ENCODE data around the gene SPANXN4.

The SPANXN4 gene, protein sequence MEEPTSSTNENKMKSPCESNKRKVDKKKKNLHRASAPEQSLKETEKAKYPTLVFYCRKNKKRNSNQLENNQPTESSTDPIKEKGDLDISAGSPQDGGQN

DNA sequence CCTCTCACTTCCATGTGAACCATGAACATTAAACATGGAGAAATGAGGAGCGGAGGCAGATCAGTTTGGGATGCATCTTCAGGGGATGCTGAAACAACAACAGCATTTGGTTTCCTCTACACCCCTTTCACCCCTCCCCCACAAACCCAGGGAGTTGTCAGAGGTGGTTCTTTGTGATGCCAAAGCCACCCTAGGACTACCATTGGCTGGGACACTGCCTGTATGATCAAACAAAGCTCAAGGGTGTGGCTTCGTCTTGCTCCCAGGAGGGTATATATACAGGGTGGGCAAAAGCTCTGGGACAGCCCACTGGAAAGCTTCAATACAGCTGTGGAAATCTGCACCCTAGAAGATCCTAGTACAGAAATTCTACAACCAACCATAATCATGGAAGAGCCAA, at the start of gene SPANXN4:
Gene SPANXN4, plus strand, starts transcription at position 301 of the 400 bp plus-strand sequence. Its CDS starts 87 bp downstream, at position 388.
- DNase-seq (ENCODE audit: low read depth): no peak

DNA sequence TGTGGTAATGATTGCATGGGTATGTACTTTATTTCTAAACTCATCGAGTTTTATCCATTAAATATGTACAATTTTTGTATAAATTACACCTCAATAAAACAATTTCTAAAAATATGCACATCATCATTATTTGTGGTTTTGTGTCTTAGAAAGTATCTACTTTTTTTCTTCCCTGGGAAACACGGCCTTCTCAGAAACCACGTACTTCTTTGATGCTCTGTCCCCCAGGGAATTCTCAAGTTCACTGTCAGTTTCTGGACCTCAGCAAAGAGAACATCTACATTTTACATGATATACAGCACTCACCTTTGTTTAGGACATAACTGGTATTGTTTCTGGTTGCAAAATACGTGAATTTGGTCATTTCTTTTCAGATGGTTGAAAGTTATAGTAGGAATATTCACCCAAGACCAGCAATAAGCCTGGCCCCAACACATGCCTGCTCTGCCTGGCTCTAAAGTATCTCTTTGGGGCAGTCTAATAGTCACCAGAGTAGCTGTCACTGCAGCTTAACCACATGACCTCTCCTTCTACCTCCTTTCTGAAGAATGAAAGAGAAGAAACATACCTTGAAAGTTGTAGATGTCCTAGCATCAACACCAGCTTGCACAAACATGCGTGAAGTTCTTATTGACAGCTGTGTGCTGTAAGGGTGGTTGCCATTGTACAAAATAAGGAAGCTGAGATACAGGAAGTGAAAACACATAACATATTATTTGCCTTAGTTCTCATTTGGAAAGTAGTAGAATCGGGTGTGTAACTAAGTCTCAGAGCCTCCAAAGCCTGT, 48.4 kb upstream of the SPANXN4 start:
- no peak for DNase-seq (ENCODE audit: low read depth)

DNA sequence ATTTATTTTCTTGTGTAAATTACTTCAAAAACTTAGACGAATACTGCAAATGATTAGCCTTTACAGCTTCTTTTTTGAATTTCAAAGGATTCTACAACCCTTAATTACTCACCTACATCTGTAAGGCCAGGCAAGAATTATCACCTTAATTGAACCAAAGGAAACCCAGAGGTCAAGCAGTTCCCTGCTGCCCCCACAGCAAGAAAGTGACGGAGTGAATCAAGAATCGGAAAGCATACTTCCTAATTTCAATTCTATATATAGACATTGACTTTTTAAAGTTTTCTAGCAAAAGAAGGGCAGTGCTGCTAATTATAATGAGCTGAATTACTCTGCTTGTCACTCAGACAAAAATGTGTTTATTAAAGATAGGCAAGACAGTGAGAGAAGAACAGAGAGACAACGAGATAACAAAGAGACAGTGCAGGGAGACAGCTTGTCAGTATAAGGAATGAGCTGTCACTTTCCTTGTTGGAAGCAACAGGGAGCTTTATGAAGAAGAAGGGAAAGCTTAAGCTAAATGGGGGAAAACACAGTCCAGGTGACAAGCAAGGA, 47.5 kb upstream of the SPANXN4 start:
- DNase-seq (ENCODE audit: low read depth): no peak

DNA sequence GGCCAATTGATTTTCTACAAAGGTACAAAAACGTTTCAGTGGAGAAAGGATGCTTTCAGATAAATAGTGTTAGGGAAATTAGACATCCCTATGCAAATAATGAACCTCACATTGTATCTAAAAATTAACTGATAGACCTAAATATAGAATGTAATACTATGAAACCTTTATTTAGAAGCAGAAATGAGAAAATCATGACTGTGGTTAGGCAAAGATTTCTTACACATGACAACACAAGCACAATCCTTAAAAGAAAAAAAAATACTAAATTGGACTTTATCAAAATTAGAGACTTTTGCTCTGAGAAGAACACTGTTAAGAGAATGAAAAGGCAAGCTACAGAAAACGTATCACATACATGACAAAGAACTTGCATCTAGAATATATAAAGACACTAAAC, 43.0 kb upstream of the SPANXN4 start:
- DNase-seq (ENCODE audit: low read depth): no peak

DNA sequence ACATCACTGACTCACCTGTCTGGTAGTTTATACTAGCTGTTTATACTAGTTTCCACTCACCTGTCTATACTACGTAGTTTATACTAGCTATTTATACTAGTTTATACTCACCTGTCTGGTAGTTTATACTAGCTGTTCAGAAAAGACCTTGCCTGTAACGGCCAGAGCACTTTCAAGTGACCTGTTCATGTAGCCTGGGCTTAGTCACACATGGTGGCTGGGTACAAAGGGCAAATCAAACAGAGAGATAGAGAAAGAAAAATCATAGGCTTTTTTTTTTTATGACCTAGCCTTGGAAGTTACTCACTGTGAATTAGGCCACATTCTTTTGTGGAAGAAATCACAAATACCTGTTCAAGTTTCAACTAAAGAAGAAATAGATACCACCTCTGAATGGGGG, 30.7 kb upstream of the SPANXN4 start:
- no peak for DNase-seq (ENCODE audit: low read depth)

DNA sequence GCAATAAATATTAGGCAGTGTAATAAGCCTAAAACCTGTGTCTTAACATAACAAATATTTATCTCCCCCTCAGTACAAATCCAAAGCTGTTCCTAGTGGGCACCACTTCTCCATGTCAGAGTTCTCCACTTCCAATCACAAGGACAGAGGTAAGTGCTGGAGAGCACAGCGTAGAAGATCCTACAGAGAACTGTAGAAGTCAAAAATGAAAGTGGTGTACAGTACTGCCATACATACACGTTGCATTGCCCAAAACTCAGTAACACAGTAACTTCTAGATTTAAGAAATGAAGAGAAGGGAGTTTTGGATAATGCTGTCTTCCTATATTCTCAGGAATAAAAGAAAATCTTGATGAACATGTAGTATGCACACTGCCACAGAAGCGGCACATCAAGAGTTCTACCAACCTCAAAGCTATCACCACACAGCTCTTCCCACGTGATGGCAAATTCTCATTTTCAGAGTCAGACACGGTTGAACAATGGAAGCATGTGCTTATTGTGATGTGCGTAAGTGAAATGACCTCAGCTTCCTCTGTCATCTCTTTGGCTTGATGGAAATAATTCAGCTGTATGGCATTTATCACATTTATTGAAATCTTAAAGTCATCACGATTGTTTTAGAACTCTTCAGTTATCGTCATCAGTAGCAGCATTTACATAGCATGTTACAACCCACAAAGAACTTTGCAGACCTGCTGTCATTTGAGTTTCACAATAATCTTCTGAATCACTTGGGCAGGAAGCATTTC, 27.1 kb upstream of the SPANXN4 start:
- no peak for DNase-seq (ENCODE audit: low read depth)

DNA sequence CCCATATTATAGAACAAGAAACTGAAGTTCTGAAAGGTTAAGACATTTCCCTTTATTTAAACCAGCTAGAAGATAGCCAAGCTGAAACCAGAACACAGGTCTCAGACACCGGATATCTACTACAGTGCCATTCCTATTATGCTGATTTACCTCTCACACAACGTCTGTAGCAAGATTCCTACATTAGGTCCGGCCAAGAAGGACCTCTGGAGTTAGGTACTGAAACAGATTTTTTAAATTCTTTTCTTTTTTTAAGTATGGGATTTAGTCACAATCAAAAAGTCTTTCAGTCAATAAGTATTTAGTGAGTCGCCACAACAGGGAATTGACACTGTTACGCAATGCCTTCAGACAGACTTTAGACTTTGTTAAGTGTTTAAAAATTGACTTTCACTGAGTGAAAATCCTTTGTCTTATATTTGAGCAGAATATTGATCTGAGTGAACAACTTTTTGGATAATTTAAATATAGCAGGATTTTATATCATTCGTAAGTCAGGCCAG, 26.5 kb upstream of the SPANXN4 start:
- no peak for DNase-seq (ENCODE audit: low read depth)

DNA sequence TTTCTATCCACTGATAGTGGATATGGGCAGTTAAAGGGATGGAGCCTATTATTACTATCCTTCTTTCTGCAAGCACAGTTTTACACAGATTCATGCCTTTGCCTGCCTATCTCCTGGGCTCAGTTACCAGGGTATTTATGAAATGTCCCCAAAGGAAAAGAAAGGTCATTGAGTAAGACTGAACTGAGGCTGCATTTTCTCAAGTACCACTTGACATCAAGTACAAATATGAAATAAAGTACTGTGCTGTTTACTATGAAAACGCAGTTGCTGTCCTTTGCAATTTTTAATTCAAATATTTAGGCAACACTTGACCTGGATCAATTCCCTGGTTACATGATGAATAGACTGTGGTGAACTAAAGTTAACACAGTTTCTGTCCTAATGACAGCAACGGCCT, 23.5 kb upstream of the SPANXN4 start:
- DNase-seq (ENCODE audit: low read depth): no peak

DNA sequence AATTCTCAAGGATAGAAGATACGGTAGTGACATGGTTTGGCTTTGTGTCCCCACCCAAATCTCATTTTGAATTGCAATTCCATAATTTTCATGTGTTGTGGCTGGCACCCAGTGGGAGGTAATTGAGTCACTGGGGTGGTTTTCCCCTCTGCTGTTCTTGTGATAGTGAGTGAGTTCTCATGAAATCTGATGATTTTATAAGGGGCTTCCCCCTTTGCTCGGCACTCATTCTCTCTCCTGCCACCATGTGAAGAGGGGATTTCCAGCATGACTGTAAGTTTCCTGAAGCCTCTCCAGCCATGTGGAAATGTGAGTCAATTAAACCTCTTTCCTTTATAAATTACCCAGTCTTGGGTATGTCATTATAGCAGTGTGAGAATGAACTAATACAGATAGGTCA, 8.5 kb upstream of the SPANXN4 start:
- no peak for DNase-seq (ENCODE audit: low read depth)

DNA sequence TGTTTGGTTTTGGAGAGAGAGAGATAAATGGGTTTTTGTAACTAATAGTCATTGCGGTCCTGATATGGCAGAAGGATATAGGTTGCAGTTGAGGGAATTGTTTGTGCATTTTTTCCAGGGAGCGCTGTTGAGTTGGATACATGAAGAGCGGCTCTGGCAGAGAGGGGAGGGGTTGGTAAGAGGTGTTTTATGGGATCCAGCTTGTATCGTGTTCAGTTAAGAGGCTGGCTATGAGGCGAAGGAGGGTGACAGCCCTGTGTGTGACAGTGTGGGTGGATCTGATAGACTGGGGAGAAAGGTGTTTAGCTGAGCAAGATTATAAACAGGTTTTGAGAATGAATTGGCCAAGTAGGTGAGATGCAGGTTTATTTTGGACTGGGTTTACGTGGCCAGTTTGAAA, 1.5 kb downstream of the SPANXN4 start:
- DNase-seq (ENCODE audit: low read depth): no peak

DNA sequence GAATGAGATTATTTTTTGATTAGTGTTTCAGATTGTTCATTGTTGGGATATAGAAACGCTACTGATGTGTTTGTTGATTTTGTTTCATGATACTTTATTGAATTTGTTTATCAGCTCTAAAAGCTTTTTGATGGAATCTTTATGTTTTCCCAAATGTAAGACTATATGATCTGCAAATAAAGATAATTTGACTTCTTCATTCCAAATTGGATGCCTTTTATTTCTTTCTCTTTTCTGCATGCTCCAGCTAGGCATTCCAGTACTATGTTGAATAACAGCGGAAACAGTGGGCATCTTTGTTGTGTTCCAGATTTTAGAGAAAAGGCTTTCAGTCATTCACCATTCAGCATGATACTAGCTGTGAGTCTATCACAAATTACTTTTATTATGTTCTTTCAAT, 21.8 kb downstream of the SPANXN4 start:
- no peak for DNase-seq (ENCODE audit: low read depth)

DNA sequence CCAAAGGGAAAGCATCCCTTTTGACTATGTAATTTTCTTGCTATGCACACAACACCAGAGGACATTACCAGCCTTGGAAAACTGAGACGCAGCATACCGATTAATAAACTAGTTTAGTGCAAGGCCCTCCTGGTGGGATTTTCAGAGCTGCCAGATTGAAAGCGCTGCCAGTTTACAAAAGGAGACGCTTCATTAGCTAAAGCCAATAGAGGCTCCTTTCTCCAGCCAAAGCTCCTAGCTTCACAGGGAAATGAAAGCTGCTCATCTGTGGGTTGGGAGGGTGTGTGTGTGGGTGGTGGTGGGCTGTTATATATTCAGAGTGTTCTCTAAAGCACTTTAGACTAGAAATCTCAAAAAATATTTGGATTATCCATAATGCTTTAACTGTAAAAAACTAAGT, 32.4 kb downstream of the SPANXN4 start:
- DNase-seq (ENCODE audit: low read depth): no peak

DNA sequence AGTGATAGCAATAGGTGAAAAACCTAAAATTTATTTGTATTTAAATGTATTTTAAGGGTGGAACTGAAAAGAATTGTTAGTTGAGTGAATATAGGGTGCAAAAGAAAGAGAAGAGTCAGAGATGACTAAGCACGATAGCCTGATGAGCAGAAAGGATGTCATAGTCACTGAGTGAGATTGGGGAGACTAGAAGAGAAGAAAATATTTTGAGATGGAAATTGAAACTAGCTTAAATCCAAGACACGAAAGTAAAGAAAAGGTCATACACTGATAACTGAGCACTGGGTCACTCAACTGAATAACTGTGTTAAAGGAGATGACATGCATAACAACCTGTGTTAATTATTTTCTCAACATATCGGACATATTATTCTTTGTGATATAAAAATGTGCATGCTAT, 55.5 kb downstream of the SPANXN4 start:
- DNase-seq (ENCODE audit: low read depth): no peak

DNA sequence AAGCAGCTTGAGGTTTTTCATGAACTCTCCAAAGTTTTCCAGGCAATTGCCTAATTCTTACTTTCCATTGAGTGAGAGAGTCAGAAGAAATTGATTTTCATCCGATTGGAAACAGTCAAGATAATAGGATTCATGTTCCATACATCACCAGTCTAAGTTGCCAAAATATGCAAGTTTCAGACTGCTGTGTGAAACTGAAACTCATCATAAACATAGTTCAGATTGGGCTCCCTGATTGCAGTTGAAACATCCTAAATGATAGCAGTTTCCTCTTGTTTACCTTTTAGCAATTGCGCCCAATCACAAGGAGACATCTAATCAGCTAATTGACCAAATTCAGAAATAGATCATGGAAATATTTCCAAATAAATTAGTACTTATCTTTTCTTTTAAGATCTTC, 56.8 kb downstream of the SPANXN4 start:
- no peak for DNase-seq (ENCODE audit: low read depth)

All from stimulated activated CD4-positive, alpha-beta T cell treated with anti-CD3 and anti-CD28 coated beads, Interleukin-2, amount 100 ng/mL, for 4 hours (primary cell).